Right renal cortex interstitium (tissue), 3 donors: Measurements from ENCODE around the gene ARHGAP18. TPM values are rescaled to one million over a fixed set of nuclear protein-coding genes. Genes with fewer than 3 reads are reported as not detected.

ENCODE experiments used
- DNase-seq, 3 donors: peaks; one replicate each; pipeline ENCODE4 v3.0.0-alpha.2; 2013; ENCODE audit warnings: low read depth in 3 of 3, low spot score in 2 of 3
- polyA plus RNA-seq, 3 donors: library from polyadenylated mRNA; unstranded; fragments of 120-200 nt; gene quantifications; one replicate each; pipeline ENCODE4 v1.2.1, GENCODE V29; 2013; ENCODE audit not compliant: insufficient read length in 3 of 3

The ARHGAP18 gene
- polyA plus RNA-seq, 3 donors: 36.1 to 37.3 (median 36.9) TPM

DNA sequence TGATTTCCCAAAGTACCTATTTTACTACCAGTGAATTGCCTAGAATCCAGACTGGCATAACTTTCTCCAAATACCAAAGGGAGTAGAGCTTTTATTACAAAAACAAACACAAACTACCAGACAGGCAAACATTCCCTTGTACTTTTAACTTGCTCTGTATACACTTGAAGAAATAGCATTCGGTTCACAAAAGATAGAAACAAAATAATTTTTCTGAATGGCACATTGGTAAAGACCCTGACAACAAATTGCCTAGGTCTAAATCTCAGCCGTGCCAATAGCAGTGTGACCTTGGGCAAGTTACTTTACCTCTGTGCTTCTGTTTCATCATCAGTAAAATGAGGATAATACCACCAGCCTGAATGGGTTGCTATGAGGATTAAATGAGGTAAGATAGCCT is 15.9 kb downstream of the ARHGAP18 start:
- no peak for DNase-seq

GRCh38 chr6:129692467-129692866 is 17.5 kb downstream of the ARHGAP18 start:
- DNase-seq: no peak

DNA sequence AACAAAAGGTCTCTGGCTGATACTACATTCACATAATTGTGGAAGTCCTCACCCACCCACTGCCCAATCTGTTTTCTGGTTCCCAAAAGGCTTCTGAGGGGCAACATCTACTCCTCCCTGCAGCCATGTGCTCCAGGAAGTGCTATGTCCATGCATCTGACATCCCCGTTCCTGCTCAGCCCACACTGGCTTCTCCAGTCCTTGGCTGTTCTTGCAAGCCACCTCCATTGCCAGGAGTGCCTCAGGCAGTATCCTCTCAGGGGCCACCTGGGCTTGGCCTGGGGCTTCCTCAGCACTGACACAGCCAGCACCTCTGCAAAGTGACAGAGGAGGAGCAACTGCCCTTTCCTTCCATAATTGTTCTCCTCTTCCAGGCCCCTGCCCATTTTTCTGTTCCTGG is 18.3 kb downstream of the ARHGAP18 start:
- no peak for DNase-seq

DNA sequence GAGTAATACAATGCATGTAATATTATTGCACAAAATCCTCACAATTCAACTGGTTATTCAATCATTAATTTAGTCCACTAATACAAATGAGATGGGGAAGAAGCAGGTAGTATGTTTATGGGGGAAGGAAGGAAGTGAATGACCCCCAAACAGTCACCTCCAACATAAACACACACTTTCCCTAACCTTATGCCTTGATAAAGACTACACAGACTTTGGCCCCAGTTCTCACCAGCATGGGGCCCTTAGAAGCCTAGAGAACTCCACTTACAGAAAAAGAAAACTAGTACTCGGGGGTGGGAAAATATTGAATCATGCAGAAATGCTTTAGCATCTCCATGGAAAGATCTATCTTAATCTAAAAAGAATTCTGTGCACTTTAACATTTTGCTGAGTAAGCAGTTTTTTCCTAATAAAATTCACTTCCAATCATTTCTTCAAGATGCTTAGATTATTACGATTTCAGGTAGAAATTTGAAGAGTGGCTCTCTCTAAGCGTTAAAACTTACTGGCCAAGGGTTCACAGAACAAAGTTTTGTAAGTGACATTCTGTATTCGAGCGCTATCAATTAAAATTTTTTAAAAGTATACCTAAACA is 18.8 kb downstream of the ARHGAP18 start:
- DNase-seq: no peak

DNA sequence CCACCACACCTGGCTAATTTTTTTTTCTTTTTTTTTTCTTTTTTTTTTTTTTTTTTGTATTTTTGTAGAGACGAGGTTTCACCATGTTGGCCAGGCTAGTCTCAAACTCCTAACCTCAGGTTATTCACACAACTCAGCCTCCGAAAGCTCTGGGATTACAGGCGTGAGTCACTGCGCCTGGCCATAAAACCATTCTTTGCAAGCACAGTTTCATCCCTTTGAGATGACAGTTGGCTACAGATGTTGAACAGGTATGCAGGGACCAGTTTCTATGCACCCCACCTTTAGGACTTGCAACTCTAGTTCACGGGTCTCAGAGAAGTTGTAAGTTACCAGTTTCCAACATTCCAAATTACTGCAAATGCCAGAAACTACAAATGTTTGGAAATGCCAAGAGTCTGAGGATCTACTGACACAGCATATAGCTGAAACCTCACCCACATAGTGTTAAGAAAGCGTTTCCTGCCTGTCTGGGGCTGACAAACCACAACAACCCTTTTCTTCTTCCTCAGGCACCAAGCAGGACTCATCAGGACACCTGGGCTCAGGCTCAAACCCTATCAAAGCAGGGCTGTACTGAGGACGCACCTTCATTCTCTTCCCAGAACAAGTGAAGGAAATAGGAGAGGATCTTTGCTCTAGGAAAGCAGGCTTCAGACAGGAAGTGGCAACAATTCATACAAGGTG is 22.9 kb downstream of the ARHGAP18 start:
- DNase-seq: no peak

DNA sequence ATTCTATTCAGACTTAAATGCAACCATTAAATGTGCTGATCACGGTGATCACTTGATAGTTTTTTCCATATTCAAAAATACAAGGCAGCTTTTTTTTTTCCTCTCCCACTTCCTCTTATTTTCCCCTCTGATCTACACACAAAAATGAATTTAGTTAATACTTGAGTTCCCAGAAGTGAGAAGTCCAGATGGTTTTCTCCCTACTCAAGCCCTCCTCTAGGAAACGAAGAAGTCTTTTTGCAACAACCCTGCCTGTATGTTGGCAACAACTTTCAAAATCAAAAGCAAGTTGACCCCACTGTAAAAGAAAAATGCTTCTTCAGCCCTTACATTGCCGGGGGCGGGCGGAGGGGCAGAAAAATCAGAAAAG is 24.3 kb downstream of the ARHGAP18 start:
- DNase-seq: no peak

GRCh38 chr6:129684903-129685661 is 24.9 kb downstream of the ARHGAP18 start:
- no peak for DNase-seq

DNA sequence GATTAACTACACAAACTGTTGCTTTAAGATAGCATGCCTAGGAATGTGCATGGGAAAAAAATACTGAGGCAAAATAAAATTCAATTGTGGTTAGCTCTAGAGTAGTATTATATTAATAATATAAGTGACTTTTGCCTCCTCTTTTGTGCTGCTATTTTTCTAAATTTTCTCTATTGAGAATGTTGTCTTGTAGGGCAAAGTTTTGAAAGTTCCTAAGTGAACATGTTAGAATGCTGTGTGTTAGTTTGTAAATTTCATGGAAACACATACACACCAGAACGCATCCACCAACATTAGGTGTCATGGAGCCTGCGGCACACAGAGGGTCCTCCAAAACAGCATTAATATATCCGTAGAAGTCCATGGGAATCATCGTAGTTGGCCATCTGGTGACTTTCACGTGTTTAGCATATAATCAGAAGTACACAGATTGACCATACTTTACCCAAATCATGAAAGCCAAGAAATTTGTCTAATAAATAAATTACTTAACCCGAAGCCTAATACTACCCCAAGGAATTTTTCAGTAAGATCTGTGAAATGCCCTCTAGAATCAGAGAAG is 25.6 kb downstream of the ARHGAP18 start:
- no peak for DNase-seq

- no peak for DNase-seq
These were observed 26.2 kb downstream of the ARHGAP18 start for GRCh38 chr6:129683601-129684322.

GRCh38 chr6:129681913-129682205 is 28.1 kb downstream of the ARHGAP18 start:
- DNase-seq: no peak

DNA sequence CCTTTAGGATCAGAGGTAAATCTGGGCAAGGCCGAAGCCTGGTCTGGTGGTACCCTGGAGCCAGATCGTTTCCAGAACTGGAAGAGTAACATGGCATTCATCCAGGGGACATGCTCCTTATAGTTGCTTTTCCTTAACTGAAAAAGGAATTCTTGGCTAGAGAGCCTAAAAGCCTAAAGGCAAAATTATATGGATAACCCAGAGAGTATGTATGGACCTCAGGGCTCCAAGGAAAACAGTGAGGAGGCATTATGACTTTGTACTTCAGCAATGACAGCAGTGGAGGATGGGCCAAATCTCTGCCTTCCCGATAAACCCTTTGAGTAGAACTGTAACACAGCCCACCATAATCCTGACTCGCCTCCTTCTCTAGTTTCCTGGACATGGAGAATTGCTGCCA is 29.3 kb downstream of the ARHGAP18 start:
- no peak for DNase-seq

- no peak for DNase-seq
These were observed 30.2 kb downstream of the ARHGAP18 start for GRCh38 chr6:129679758-129680157.

DNA sequence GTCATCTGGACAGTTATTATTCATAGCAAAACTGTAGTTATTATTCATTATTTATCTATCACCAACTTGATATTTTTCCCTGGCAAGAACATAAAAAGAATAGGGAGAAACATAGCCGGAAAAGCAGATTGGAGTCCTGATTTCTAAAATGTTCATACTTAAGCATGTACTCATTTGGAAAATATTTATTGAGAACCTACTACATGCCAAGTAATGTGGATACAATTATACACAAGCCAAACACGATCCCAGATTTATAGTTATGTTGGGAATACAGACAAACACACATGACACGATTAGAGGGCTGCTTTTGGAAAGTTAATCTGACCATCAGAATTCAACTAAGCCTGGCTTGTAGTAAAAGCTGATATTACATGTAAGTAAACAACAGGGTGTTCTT is 30.7 kb downstream of the ARHGAP18 start:
- no peak for DNase-seq

- DNase-seq: no peak
These were observed 31.5 kb downstream of the ARHGAP18 start for GRCh38 chr6:129678463-129678862.

GRCh38 chr6:129677620-129678325 is 32.2 kb downstream of the ARHGAP18 start:
- DNase-seq: no peak

DNA sequence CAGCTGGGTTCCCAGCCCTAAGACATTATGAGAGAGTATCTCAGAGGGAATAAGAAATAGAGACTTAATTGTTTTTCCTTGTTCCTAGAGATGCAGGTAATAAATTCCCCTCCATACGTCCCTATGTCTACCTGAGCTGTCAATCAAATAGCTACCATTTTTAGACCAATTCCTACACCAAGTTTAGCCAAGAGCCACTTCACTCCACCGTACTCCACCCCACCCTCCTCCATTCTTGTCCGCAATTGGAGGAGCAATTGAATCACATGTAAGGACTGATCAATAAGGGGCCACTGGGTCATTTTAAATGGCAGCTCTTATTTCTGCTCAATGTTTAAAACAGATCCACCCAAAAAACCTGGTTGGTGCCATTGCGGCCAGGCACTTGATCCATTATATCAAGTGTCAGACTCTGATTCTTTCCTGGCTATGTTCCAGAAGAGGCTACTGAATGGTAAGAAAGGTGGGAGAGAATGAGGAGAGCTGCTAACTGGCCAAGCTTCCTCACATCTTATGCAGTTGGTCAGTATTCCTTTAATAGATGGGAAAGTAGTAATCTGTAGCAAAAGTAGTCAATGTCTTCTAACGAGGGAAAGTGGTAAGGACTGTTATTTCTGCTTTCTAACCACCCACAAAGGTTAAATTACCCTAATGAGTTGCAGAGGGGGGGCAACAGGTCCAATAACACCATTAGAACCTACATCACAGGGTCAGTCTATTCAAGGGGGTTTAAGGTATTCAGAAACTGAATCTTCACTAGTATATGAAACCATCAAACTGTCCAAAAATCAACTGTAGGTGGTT is 34.1 kb downstream of the ARHGAP18 start:
- DNase-seq: no peak

DNA sequence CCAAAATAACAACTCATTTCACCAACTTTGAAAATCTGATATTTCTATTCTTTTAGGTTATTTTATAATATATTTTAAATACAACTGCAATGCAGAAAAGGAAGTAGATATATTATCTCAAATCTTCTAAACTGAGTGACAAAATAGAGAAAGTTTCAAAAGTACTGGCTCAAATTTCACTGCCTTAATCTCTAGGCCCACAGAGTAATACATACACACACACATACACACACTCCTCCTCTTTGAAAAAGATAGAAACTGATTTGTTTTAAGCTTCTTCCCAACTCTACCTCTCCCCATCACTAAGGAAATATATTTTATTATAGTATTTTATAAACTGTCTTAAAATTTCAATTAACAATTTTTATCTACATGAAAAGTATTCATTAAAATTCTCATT is 36.2 kb downstream of the ARHGAP18 start:
- no peak for DNase-seq

DNA sequence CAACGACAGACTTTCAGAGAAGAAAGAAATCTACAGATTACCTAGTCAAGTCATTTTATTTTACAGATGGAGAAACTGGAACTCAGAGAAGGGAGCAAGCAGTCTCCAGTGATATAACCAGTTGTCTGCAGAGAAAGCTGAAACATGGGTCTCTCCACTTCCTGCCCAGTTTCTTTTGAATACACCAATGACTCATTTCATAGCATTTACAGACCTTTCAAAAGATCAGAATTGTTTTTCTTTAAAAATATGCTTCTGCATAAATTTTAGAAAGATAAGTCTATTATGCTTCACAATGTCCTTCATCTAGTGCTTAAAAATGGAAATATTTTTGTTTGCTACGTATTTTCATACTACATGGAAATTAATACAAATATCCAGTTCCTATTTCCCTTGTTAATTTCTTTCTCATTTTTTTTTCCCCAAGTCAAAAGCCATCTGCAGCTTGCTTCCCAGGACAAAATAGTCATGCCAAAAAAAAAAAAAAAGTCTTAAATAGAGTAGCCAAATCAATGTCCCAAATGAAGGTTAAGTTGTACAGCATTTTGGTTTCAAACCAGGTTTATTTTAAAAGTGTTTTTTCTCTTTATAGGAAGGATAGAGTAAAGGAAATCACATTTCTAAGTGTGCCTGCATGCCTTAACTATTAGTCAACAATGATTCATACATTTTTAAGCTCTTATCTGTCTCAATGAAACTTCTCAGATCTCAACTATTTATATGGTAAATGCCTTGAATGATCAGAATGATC is 36.9 kb downstream of the ARHGAP18 start:
- no peak for DNase-seq

GRCh38 chr6:129672341-129672682 is 37.7 kb downstream of the ARHGAP18 start:
- DNase-seq: no peak
